H9 (cell line): Measurements from ENCODE around the gene CDC42EP3. TPM values are rescaled to one million over a fixed set of nuclear protein-coding genes. Genes with fewer than 3 reads are reported as not detected.

Experiments used
- DNase-seq: peaks from one replicate; pipeline ENCODE4 v3.0.0-alpha.2; 2017
- H2AFZ ChIP-seq: one replicate; pipeline ENCODE4 v1.6.1; 2013; ENCODE audit warnings: mild to moderate bottlenecking, low read length, control low read depth, moderate library complexity
- H2AK5ac ChIP-seq: 2 replicates; pipeline ENCODE4 v1.6.1; 2013; ENCODE audit warnings: low read length, control low read depth, mixed read lengths; ENCODE audit not compliant: insufficient read length
- H2BK120ac ChIP-seq: one replicate; pipeline ENCODE4 v1.6.1; 2013; ENCODE audit warnings: low read depth, mild to moderate bottlenecking, low read length, control low read depth, inconsistent platforms; ENCODE audit not compliant: poor library complexity, severe bottlenecking
- H2BK12ac ChIP-seq: 2 replicates; pipeline ENCODE4 v1.6.1; 2013; ENCODE audit warnings: low read length, control low read depth, mixed read lengths, low read depth; ENCODE audit not compliant: insufficient read length
- H2BK15ac ChIP-seq: 2 replicates; pipeline ENCODE4 v1.6.1; 2013; ENCODE audit warnings: low read depth, low read length, control low read depth
- H2BK20ac ChIP-seq: one replicate; pipeline ENCODE4 v1.6.1; 2013; ENCODE audit warnings: low read depth, mild to moderate bottlenecking, low read length, control low read depth, inconsistent platforms; ENCODE audit not compliant: poor library complexity, severe bottlenecking
- H2BK5ac ChIP-seq: 2 replicates; pipeline ENCODE4 v1.6.1; 2013; ENCODE audit warnings: low read length, control low read depth, mixed read lengths; ENCODE audit not compliant: insufficient read length
- H3K14ac ChIP-seq: 2 replicates; pipeline ENCODE4 v1.6.1; 2013; ENCODE audit warnings: low read length, control low read depth; ENCODE audit not compliant: insufficient read depth
- H3K18ac ChIP-seq: 2 replicates; pipeline ENCODE4 v1.6.1; 2013; ENCODE audit warnings: low read depth, mild to moderate bottlenecking, mixed read lengths, low read length, control low read depth; ENCODE audit not compliant: insufficient read length
- H3K23ac ChIP-seq: 2 replicates; pipeline ENCODE4 v1.6.1; 2013; ENCODE audit warnings: low read length, control low read depth, mixed read lengths, low read depth; ENCODE audit not compliant: insufficient read length
- H3K23me2 ChIP-seq: 2 replicates; pipeline ENCODE4 v1.6.1; 2013; ENCODE audit warnings: low read depth, mild to moderate bottlenecking, mixed read lengths, low read length, control low read depth; ENCODE audit not compliant: insufficient read length, poor library complexity, severe bottlenecking
- H3K27ac ChIP-seq: 2 replicates; pipeline ENCODE4 v1.5.1; 2013; ENCODE audit warnings: low read length, control low read depth, mixed read lengths, low read depth; ENCODE audit not compliant: insufficient read length
- H3K27me3 ChIP-seq: 2 replicates; pipeline ENCODE4 v1.6.1; 2013; ENCODE audit warnings: low read length, control low read depth, inconsistent platforms; ENCODE audit not compliant: insufficient read depth
- H3K4ac ChIP-seq: 2 replicates; pipeline ENCODE4 v1.6.1; 2013; ENCODE audit warnings: low read depth, mild to moderate bottlenecking, control low read depth, inconsistent platforms, low read length, moderate library complexity
- H3K4me1 ChIP-seq: 2 replicates; pipeline ENCODE4 v1.6.1; 2013; ENCODE audit warnings: low read length, control low read depth, inconsistent platforms; ENCODE audit not compliant: insufficient read depth
- H3K4me2 ChIP-seq: 2 replicates; pipeline ENCODE4 v1.6.1; 2013; ENCODE audit warnings: low read length, control low read depth, mixed read lengths; ENCODE audit not compliant: insufficient read length, insufficient read depth
- H3K56ac ChIP-seq: 2 replicates; pipeline ENCODE4 v1.6.1; 2013; ENCODE audit warnings: low read depth, mild to moderate bottlenecking, mixed read lengths, low read length, control low read depth; ENCODE audit not compliant: insufficient read length
- H3K79me1 ChIP-seq: 2 replicates; pipeline ENCODE4 v1.6.1; 2013; ENCODE audit warnings: low read depth, mild to moderate bottlenecking, moderate library complexity, low read length, control low read depth, inconsistent platforms; ENCODE audit not compliant: insufficient read depth, poor library complexity, severe bottlenecking
- H3K79me2 ChIP-seq: 2 replicates; pipeline ENCODE4 v1.6.1; 2013; ENCODE audit warnings: low read length, control low read depth, inconsistent platforms; ENCODE audit not compliant: insufficient read depth
- H3K9ac ChIP-seq: 2 replicates; pipeline ENCODE4 v1.6.1; 2013; ENCODE audit warnings: low read length, control low read depth, mixed read lengths; ENCODE audit not compliant: insufficient read length; ENCODE audit errors: extremely low read depth
- H3K9me3 ChIP-seq: one replicate; pipeline ENCODE4 v1.6.1; 2013; ENCODE audit warnings: low read depth, low read length, inconsistent platforms; ENCODE audit not compliant: control insufficient read depth
- H3T11ph ChIP-seq: one replicate; pipeline ENCODE4 v1.6.1; 2013; ENCODE audit warnings: mild to moderate bottlenecking, low read length, control low read depth, inconsistent platforms
- H4K20me1 ChIP-seq: one replicate; pipeline ENCODE4 v1.6.1; 2013; ENCODE audit not compliant: control insufficient read depth, insufficient read length, insufficient read depth
- H4K5ac ChIP-seq: 2 replicates; pipeline ENCODE4 v1.6.1; 2013; ENCODE audit warnings: low read depth, mild to moderate bottlenecking, mixed read lengths, low read length, control low read depth; ENCODE audit not compliant: insufficient read length
- H4K8ac ChIP-seq: replicated peaks from 2 replicates; pipeline ENCODE4 v1.6.1; 2013; ENCODE audit warnings: low read length, control low read depth, mixed read lengths, low read depth; ENCODE audit not compliant: insufficient read length
- H4K91ac ChIP-seq: 2 replicates; pipeline ENCODE4 v1.6.1; 2013; ENCODE audit warnings: low read depth, mild to moderate bottlenecking, moderate library complexity, mixed read lengths, low read length, control low read depth; ENCODE audit not compliant: insufficient read length
- H3K27ac Mint-ChIP-seq, 3 experiments: 2 replicates in 2 of 3; 3 replicates in 1 of 3; pipeline ENCODE4 v1.8.0; 2020 to 2021; ENCODE audit warnings: mixed read lengths in 3 of 3, mild to moderate bottlenecking in 1 of 3, moderate library complexity in 1 of 3
- H3K27me3 Mint-ChIP-seq: 2 replicates; pipeline ENCODE4 v1.8.0; 2021; ENCODE audit warnings: low read depth, mild to moderate bottlenecking, moderate library complexity, mixed read lengths
- H3K36me3 Mint-ChIP-seq, 3 experiments: 2 replicates in 2 of 3; 3 replicates in 1 of 3; pipeline ENCODE4 v1.8.0; 2020 to 2021; ENCODE audit warnings: low read depth in 3 of 3, mixed read lengths in 3 of 3; ENCODE audit not compliant: insufficient read depth in 1 of 3
- H3K4me1 Mint-ChIP-seq, 2 experiments: 2 replicates each; pipeline ENCODE4 v1.8.0; 2020; ENCODE audit warnings: mixed read lengths in 2 of 2
- H3K4me3 Mint-ChIP-seq, 2 experiments: 2 replicates in 1 of 2; 3 replicates in 1 of 2; pipeline ENCODE4 v1.8.0; 2020 to 2021; ENCODE audit warnings: mild to moderate bottlenecking in 2 of 2, mixed read lengths in 2 of 2, moderate library complexity in 1 of 2
- H3K9me3 Mint-ChIP-seq, 2 experiments: 2 replicates in 1 of 2; 3 replicates in 1 of 2; pipeline ENCODE4 v1.8.0; 2020; ENCODE audit warnings: mild to moderate bottlenecking in 2 of 2, mixed read lengths in 2 of 2, moderate library complexity in 1 of 2
- CTCF ChIP-seq: fragments of 200-600 bp; sonication (generic); conservative IDR thresholded peaks from 3 replicates; pipeline ENCODE4 v1.8.0; 2021; ENCODE audit warnings: antibody characterized with exemption, mild to moderate bottlenecking
- WGBS: extraction: QIAGEN DNeasy Blood & Tissue Kit; methylation state at CpG from one replicate; pipeline ENCODE4 v1.1.7; 2013; ENCODE audit warnings: missing lambda C conversion rate, low lambda C conversion rate, mixed read lengths; ENCODE audit not compliant: insufficient read length; ENCODE audit errors: extremely low coverage; 5-methylcytosine and 5-hydroxymethylcytosine counted together
- total RNA-seq: library from RNA; stranded (reverse); gene quantifications from 2 replicates; pipeline ENCODE4 v1.2.1, GENCODE V29; 2021

Gene CDC42EP3
- total RNA-seq, 1 experiment from 2014 or later, result 61.5 TPM

GRCh38 chr2:37635504-37636380 is 35.7 kb downstream of the CDC42EP3 start:
- Histone ChIP-seq H3K9me3 (no peaks in the 10 kb centered on the region), H3K23ac (no peak overlapping the region), H4K20me1 (no peaks in the 10 kb centered on the region), H2BK15ac (no peak overlapping the region), H3K27me3 (no peaks in the 10 kb centered on the region), H2BK20ac (no peak overlapping the region), H2BK120ac (no peak overlapping the region), H3K23me2 (no peaks in the 10 kb centered on the region), H2AFZ (no peak overlapping the region), H4K8ac (no peak overlapping the region), H3K4me1 (no peaks in the 10 kb centered on the region), H3K27ac (no peak overlapping the region), H4K5ac (no peak overlapping the region), H3K56ac (no peak overlapping the region), H3K4me2 (no peak overlapping the region), H4K91ac (no peak overlapping the region), H3K79me2 (no peaks in the 10 kb centered on the region), H2AK5ac (no peak overlapping the region), H3T11ph (no peak overlapping the region), H2BK5ac (no peak overlapping the region), H3K9ac (no peak overlapping the region), H3K4ac (no peak overlapping the region), H3K14ac (no peak overlapping the region), H3K18ac (no peak overlapping the region), H3K79me1 (no peaks in the 10 kb centered on the region), H2BK12ac (no peak overlapping the region)
- no peak for DNase-seq
- H3K4me3 Mint-ChIP-seq, result no peak overlapping the region
- no peak for TF ChIP-seq CTCF
- no peaks in the 10 kb centered on the region for H3K9me3 Mint-ChIP-seq
- no CpG with 5 or more reads among the region's 8 CpGs for WGBS
- peaks cover 0 to 4% (median 0%) of the 10 kb centered on the region in 3 experiments; a peak in 2 of 7 replicates for H3K36me3 Mint-ChIP-seq
- peaks cover 16% of the 10 kb centered on the region in 2 experiments for H3K4me1 Mint-ChIP-seq
- no peak overlapping the region for H3K27ac Mint-ChIP-seq
- peaks cover 2% of the 10 kb centered on the region for H3K27me3 Mint-ChIP-seq
